ENCODE results near the gene PIAS3. TPM values are rescaled to one million over a fixed set of nuclear protein-coding genes. Genes with fewer than 3 reads are reported as not detected.
"Not testable (repeated sequence)": the region's sequence is repeated elsewhere in the genome, so short reads cannot be mapped to it uniquely, and the experiment has no call there.

The PIAS3 gene
- total RNA-seq, 2 donors from 2014 or later, result 11.0 to 11.4 TPM

- intact Hi-C loops (cut with DNase I, micrococcal nuclease); DNase-seq; ATAC-seq: not testable (repeated sequence)
Measured at GRCh38 chr1:145830810-145831209, 28.1 kb downstream of the PIAS3 start.

- intact Hi-C loops (cut with DNase I, micrococcal nuclease), result no loop called here
- DNase-seq (no peak), ATAC-seq (no peak)
Measured at GRCh38 chr1:145828367-145829026, 30.4 kb downstream of the PIAS3 start.

- intact Hi-C loops (cut with DNase I, micrococcal nuclease), result no loop called here
- no peak for ATAC-seq
- DNase-seq, result no peak
Measured at GRCh38 chr1:145827966-145828365, 30.9 kb downstream of the PIAS3 start.

- ATAC-seq (no peak), DNase-seq (no peak)
- intact Hi-C loops (cut with DNase I, micrococcal nuclease), result no loop called here
Measured at GRCh38 chr1:145826030-145826429, 32.9 kb downstream of the PIAS3 start.

- intact Hi-C loops (cut with DNase I, micrococcal nuclease), result no loop called here
Measured at GRCh38 chr1:145824499-145824842, 34.4 kb downstream of the PIAS3 start.

DNA sequence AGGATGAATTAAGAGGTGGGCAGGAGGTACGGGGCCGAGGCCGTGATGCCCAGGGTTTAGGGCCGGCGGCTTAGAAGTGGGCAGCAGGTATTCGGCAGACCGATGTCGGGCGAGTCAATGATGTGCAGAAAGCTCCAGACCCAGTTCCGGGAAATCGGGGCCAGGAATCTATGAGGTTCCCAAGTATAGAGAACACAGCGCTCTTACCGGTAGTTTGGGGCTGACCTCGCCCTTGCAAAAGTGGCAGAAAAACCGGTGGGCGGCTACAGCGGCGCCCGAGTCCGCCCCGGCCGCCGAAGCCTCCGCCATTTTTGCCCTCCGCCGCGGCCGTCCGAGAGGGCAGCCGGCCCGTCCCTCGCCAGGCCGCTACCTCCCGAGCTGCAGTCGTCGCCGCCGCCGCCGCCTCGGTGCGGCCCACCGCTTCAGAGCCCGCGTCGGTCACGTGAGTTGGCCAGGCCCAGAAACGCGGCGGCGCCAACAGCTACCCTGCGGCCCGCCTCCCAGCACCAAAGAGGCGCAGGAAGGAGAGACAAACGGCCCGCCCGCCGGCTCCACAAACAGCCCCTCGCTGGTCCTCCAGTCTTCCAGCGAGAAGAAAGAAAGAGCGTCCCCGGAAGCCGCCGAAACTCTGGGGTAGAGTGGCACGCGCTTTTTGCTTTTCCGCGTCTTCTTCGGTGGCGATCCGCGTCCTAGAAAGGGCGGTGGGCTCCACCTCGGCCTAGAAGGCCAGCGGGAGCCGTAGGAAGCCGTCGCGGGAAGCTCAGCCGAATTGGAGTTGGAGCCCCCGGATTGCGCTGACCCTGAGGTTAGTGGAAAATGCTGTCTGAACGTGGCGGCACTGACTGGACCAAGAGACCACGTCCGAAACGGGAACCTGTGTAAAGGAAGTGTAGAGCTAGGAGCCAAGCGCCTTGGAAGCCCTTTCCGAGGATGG is 35.0 kb downstream of the PIAS3 start, which contains the start of the genes POLR3C and RNF115:
Gene POLR3C (plus strand): TSS at position 636 of the 934 bp plus-strand sequence. CDS start 1,577 bp downstream, outside the sequence.
Gene RNF115 (minus strand): TSS at position 531 of the 934 bp plus-strand sequence. CDS start 222 bp downstream, at position 309.
- intact Hi-C loops (cut with DNase I, micrococcal nuclease), result no loop called here
- ATAC-seq, result peak; percentile 96

More at GRCh38 chr1:145824499-145824842, 34.4 kb downstream of the PIAS3 start:
- DNase-seq (no peak), ATAC-seq (peak; percentile 17)

GRCh38 chr1:145822779-145823331 is 36.0 kb downstream of the PIAS3 start:
- intact Hi-C loops (cut with DNase I, micrococcal nuclease); DNase-seq; ATAC-seq: not testable (repeated sequence)

More for the DNA sequence above, 35.0 kb downstream of the PIAS3 start, which contains the start of the genes POLR3C and RNF115:
- DNase-seq, result peak; percentile 92 to 93

GRCh38 chr1:145818095-145818494 is 40.8 kb downstream of the PIAS3 start:
- intact Hi-C loops (cut with DNase I, micrococcal nuclease); ATAC-seq; DNase-seq: not testable (repeated sequence)

- ATAC-seq; intact Hi-C loops (cut with DNase I, micrococcal nuclease); DNase-seq: not testable (repeated sequence)
Measured at GRCh38 chr1:145812977-145813810, 45.7 kb downstream of the PIAS3 start.

DNA sequence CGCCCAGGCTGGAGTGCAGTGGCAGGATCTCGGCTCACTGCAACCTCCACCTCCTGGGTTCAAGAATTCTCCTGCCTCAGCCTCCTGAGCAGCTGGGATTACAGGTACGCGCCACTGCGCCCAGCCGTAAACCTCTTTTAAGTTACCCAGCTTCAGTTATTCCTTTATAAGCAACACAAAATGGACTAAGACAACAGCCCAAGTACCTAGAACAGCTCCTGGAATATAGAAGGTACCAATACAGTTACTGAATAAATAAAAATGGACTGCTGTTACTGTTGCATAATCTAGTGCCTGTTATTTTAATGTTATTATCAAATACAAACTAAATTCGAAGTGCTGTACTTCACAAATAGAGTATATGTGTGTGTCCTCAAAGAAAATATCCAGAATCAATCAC is 52.0 kb downstream of the PIAS3 start:
- intact Hi-C loops (cut with DNase I, micrococcal nuclease), result no loop called here
- ATAC-seq (no peak), DNase-seq (no peak)

DNA sequence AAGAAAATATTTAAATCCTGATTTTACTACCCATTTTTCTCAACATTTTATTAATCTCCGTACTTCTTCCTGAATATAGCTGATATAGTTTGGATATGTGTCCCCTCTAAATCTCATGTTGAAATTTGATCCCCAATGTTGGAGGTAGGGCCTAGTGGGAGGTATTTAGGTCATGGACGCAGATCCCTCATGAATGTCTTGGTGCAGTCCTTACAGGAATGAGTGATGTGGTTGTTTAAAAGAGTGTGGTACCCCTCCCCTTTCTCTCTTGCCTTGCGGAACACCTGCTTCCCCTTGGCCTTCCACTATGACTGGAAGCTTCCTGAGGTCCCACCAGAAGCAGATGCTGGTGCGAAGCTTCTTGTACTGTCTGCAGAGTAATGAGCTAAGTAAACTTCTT is 52.5 kb downstream of the PIAS3 start:
- ATAC-seq (no peak), DNase-seq (no peak)
- intact Hi-C loops (cut with DNase I, micrococcal nuclease), result no loop called here

DNA sequence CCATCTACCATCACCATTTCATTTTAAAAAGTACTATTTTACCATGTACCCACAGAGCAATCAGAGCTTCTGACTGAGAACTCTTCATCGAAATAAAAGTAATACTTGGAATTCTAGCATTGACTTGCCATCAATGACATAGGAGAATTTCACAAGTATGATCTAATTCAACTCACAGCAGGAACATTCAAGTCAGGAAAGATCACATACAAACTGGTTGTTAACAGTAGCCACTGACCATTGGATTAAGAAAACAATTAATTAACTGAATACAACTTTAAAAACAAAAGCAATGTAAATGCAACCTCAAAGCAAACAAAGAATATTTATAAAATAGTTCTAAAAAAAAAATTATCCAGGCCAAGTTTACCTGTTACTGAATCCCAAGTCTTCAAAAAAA is 53.8 kb downstream of the PIAS3 start:
- intact Hi-C loops (cut with DNase I, micrococcal nuclease), result no loop called here
- ATAC-seq (no peak), DNase-seq (no peak)

DNA sequence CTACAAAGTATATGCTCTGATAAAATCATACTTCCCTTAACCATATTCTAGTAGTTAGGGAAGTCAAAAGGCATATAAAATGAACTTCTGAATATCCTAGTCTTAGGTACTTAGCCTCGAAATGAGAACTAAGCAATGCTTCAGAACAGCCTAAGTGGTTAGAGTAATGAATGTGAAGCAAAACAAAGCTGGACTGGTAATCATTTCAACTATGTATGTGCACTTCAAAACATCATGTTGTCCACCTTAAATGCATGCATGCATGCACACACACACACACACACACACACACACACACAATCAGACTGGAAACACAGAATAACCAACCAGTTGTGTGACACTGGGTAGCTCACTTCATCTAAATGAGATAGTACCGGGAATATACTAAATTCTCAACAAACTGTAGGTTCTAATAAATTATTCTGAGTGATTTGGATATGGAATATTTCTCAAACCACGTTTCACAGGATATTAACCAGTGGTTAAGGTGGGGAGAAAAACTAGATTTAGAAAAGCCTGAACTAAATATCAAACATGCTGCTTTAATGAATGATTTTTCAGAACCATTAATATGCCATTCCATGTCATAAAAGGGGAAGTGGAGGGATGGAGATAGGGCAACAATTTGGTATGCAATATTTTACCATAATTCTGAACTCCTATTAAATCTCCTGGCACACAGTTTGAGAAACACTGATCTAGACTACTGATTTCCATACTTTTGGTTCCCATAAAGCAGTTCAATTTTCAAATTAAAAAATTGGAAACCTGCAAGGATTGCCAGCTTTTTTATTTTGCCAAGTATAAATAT is 54.4 kb downstream of the PIAS3 start:
- intact Hi-C loops (cut with DNase I, micrococcal nuclease), result no loop called here
- ATAC-seq (no peak), DNase-seq (no peak)

- intact Hi-C loops (cut with DNase I, micrococcal nuclease), result no loop called here
- DNase-seq, result no peak
- no peak for ATAC-seq
Measured at GRCh38 chr1:145799806-145800205, 59.1 kb downstream of the PIAS3 start.

Measured in left colon (tissue), 2 donors.